IMR-90 (cell line): Measurements from ENCODE around the gene XRCC5.

ENCODE experiments used
- BHLHE40 ChIP-seq: fragments of 150-350 bp; IDR thresholded peaks from 2 replicates; pipeline ENCODE4 v1.6.1; 2016; ENCODE audit warnings: mild to moderate bottlenecking, low read depth, low read length
- CTCF ChIP-seq: conservative IDR thresholded peaks from 2 replicates; pipeline ENCODE4 v1.5.1; 2012; ENCODE audit warnings: mild to moderate bottlenecking, low read depth, low read length, improper control_type of control experiment
- MAZ ChIP-seq: IDR thresholded peaks from 2 replicates; pipeline ENCODE4 v1.6.1; 2012; ENCODE audit warnings: low read depth, mild to moderate bottlenecking, low read length, improper control_type of control experiment, moderate library complexity, borderline replicate concordance
- MXI1 ChIP-seq: IDR thresholded peaks from 2 replicates; pipeline ENCODE4 v1.6.1; 2012; ENCODE audit warnings: low read depth, mild to moderate bottlenecking, low read length, moderate library complexity, borderline replicate concordance
- NFE2L2 ChIP-seq: fragments of 150-350 bp; IDR thresholded peaks from 2 replicates; pipeline ENCODE4 v1.6.1; 2016; ENCODE audit warnings: low read depth, mild to moderate bottlenecking, low read length
- POLR2A ChIP-seq: IDR thresholded peaks from 2 replicates; pipeline ENCODE4 v1.6.1; 2012; ENCODE audit warnings: mild to moderate bottlenecking, low read depth, low read length
- RAD21 ChIP-seq: IDR thresholded peaks from 2 replicates; pipeline ENCODE4 v1.6.1; 2012; ENCODE audit warnings: low read length, improper control_type of control experiment
- RFX5 ChIP-seq: IDR thresholded peaks from 2 replicates; pipeline ENCODE4 v1.8.0; 2012; ENCODE audit warnings: low read depth, mild to moderate bottlenecking, low read length, moderate library complexity
- USF2 ChIP-seq: fragments of 150-350 bp; IDR thresholded peaks from 2 replicates; pipeline ENCODE4 v1.6.1; 2017; ENCODE audit warnings: mild to moderate bottlenecking, antibody characterized with exemption, low read length, low read depth

- TF ChIP-seq POLR2A (no peak), CTCF (no peak), MXI1 (no peak), BHLHE40 (no peak), USF2 (no peak), RAD21 (no peak), NFE2L2 (no peak), MAZ (no peak), RFX5 (no peak)
Measured at GRCh38 chr2:216206821-216207220, 97.7 kb downstream of the XRCC5 start.
